Gastroesophageal sphincter (tissue), 4 donors: ENCODE data around the gene SAP25. TPM values are rescaled to one million over a fixed set of nuclear protein-coding genes. Genes with fewer than 3 reads are reported as not detected.

ENCODE experiments used
- ATAC-seq: fragments of 150-250 bp; one replicate; pipeline ENCODE4 v1.9.1; 2016; ENCODE audit warnings: mild to moderate bottlenecking, moderate library complexity
- H3K27ac ChIP-seq, 4 donors: fragments of 200-600 bp; sonication (generic) in 3 of 4; 1 replicate in 3 of 4; 2 replicates in 1 of 4; pipeline ENCODE4 v1.5.1; 2016 to 2019
- H3K27me3 ChIP-seq: fragments of 200-600 bp; sonication (generic); one replicate; pipeline ENCODE4 v1.5.1; 2019
- H3K36me3 ChIP-seq, 2 donors: fragments of 200-600 bp; sonication (generic); one replicate each; pipeline ENCODE4 v1.5.1; 2019; ENCODE audit warnings: control low read depth in 1 of 2
- H3K4me1 ChIP-seq, 3 donors: fragments of 200-600 bp; sonication (generic); 1 replicate in 2 of 3; 2 replicates in 1 of 3; pipeline ENCODE4 v1.5.1; 2016 to 2019; ENCODE audit warnings: control low read depth in 2 of 3
- H3K4me3 ChIP-seq, 2 donors: fragments of 200-600 bp; sonication (generic); one replicate each; pipeline ENCODE4 v1.5.1; 2019; ENCODE audit warnings: mild to moderate bottlenecking in 1 of 2, moderate library complexity in 1 of 2
- H3K9me3 ChIP-seq, 3 donors: fragments of 200-600 bp; sonication (generic); one replicate each; pipeline ENCODE4 v1.5.1; 2017 to 2019; ENCODE audit warnings: control low read depth in 2 of 3
- EP300 ChIP-seq: sonication (generic); formaldehyde crosslinking; IDR thresholded peaks from one replicate; pipeline ENCODE4 v1.6.1; 2017; ENCODE audit warnings: antibody characterized with exemption, mild to moderate bottlenecking
- POLR2A ChIP-seq, 2 donors: fragments of 450-650 bp; IDR thresholded peaks; one replicate each; pipeline ENCODE4 v1.6.1; 2017; ENCODE audit warnings: antibody characterized with exemption in 2 of 2, mild to moderate bottlenecking in 2 of 2, moderate library complexity in 1 of 2
- POLR2AphosphoS5 ChIP-seq: sonication (generic); formaldehyde crosslinking; IDR thresholded peaks from one replicate; pipeline ENCODE4 v1.6.1; 2017; ENCODE audit warnings: antibody characterized with exemption
- WGBS, 2 donors: methylation state at CpG; one replicate each; pipeline ENCODE4 v1.1.5; 2018; ENCODE audit warnings: low coverage in 1 of 2; 5-methylcytosine and 5-hydroxymethylcytosine counted together
- total RNA-seq, 4 donors: library from RNA; depleted of rRNA; stranded (reverse); fragments of >200 nt; gene quantifications; one replicate each; pipeline ENCODE4 v1.1.0, GENCODE V29; 2016
- TF ChIP-seq, protein P1 (sequence below), 4 experiments: fragments of 200-600 bp in 2 of 4; fragments of 450-650 bp in 2 of 4; sonication (generic) in 1 of 4; IDR thresholded peaks; one replicate each; pipeline ENCODE4 v1.5.1; 2017 to 2019; ENCODE audit warnings: antibody characterized with exemption in 4 of 4, mild to moderate bottlenecking in 2 of 4, moderate library complexity in 2 of 4

SAP25 gene
- total RNA-seq, 4 donors from 2014 or later: 5.6 TPM; not detected in 3

- TF ChIP-seq POLR2A (IDR thresholded peaks at IDR 0.05) (no peak), EP300 (no peak), POLR2AphosphoS5 (no peak)
- TF ChIP-seq, protein P1, sequence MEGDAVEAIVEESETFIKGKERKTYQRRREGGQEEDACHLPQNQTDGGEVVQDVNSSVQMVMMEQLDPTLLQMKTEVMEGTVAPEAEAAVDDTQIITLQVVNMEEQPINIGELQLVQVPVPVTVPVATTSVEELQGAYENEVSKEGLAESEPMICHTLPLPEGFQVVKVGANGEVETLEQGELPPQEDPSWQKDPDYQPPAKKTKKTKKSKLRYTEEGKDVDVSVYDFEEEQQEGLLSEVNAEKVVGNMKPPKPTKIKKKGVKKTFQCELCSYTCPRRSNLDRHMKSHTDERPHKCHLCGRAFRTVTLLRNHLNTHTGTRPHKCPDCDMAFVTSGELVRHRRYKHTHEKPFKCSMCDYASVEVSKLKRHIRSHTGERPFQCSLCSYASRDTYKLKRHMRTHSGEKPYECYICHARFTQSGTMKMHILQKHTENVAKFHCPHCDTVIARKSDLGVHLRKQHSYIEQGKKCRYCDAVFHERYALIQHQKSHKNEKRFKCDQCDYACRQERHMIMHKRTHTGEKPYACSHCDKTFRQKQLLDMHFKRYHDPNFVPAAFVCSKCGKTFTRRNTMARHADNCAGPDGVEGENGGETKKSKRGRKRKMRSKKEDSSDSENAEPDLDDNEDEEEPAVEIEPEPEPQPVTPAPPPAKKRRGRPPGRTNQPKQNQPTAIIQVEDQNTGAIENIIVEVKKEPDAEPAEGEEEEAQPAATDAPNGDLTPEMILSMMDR (IDR thresholded peaks at IDR 0.05): no peak
- WGBS, 2 donors: 12 to 22% methylated on average over 3 to 6 of the region's 10 CpGs
- no peaks in the 10 kb centered on the region for H3K36me3 ChIP-seq
- peak overlapping the region; percentile 5 to 87 (median 83) for H3K27ac ChIP-seq
- H3K4me3 ChIP-seq: peak overlapping the region; percentile 54 to 65
- no peaks in the 10 kb centered on the region for H3K27me3 ChIP-seq
- peaks cover 0 to 43% (median 14%) of the 10 kb centered on the region in 3 donors for H3K4me1 ChIP-seq
- no peaks in the 10 kb centered on the region for H3K9me3 ChIP-seq
- no peak for ATAC-seq
These were observed 30.0 kb upstream of the SAP25 start for GRCh38 chr7:100603726-100604027.

DNA sequence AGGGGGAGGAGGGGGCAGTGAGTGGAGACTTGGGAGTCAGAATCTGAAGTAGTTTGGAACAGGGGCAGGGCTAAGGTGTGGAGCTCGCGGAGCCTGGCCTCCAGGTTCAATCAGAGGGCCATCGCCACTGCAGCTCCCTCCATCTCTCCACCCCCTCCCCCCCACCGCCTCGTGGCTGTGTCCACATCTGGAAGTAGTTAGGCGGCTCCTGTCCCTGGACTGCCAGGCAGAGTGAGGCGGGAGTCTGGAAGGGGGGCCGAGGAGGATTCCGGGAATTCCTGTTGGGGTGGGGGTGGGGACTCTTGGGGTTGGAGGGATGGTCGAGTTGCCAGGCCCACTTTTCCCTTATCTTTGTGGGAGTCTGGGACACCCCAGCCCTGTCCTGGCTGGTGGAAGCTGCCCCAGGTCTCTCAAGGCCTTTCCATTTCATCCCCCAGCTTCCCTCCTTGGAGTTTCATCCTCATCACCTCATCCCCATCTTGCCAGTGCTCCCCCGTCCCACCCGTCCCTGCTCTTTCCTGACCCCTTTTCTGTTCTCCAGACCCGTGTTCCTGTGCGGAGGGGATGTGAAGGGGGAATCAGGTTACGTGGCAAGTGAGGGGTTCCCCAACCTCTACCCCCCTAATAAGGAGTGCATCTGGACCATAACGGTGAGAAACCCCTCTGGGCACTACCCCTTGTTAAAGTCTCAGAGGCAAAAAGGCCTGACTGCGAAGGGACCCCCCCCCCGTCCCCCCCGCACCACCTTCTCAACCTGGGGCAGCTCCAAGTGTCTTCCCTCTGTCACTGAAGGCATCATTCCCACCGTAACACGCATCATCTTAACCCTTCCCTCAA is 29.4 kb upstream of the SAP25 start:
- H3K27me3 ChIP-seq: no peaks in the 10 kb centered on the region
- no peak for TF ChIP-seq EP300
- peak; percentile 62 for TF ChIP-seq POLR2AphosphoS5
- no peak for TF ChIP-seq POLR2A (IDR thresholded peaks at IDR 0.05)
- peak; percentile 65 for ATAC-seq
- H3K9me3 ChIP-seq: no peaks in the 10 kb centered on the region
- peak overlapping the region in 1 of 2 donors; percentile 65 for H3K4me3 ChIP-seq
- WGBS, 2 donors: 32 to 35% methylated on average over 4 to 8 of the region's 21 CpGs
- no peaks in the 10 kb centered on the region for H3K36me3 ChIP-seq
- peaks cover 0 to 43% (median 14%) of the 10 kb centered on the region in 3 donors for H3K4me1 ChIP-seq
- peak overlapping the region in 3 of 4 donors; percentile 79 to 87 (median 87) for H3K27ac ChIP-seq

DNA sequence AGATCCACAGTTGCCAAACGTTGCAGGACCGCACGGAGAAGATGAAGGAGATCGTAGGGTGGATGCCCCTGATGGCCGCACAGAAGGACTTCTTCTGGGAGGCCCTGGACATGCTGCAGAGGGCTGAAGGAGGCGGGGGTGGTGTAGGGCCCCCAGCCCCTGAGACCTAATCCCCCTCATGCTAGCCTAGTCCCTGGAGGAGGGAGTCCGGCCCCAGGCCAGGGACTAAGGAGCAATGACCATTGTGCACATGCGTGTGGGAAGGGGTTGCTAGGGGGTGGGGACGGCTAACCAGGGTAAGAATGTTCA is 27.0 kb upstream of the SAP25 start:
- H3K27me3 ChIP-seq: no peaks in the 10 kb centered on the region
- ATAC-seq: no peak
- WGBS, 2 donors: 60 to 100% methylated on average over 1 to 6 of the region's 9 CpGs
- H3K36me3 ChIP-seq: no peaks in the 10 kb centered on the region
- no peak overlapping the region for H3K27ac ChIP-seq
- TF ChIP-seq, protein P1 (IDR thresholded peaks at IDR 0.05): no peak
- TF ChIP-seq POLR2A (IDR thresholded peaks at IDR 0.05) (no peak), POLR2AphosphoS5 (no peak), EP300 (no peak)
- no peak overlapping the region for H3K4me3 ChIP-seq
- peaks cover 0 to 38% (median 14%) of the 10 kb centered on the region in 3 donors for H3K4me1 ChIP-seq
- no peaks in the 10 kb centered on the region for H3K9me3 ChIP-seq

GRCh38 chr7:100599911-100600729 is 26.4 kb upstream of the SAP25 start:
- Histone ChIP-seq H3K4me3 (no peak overlapping the region), H3K9me3 (no peaks in the 10 kb centered on the region), H3K36me3 (no peaks in the 10 kb centered on the region), H3K27ac (no peak overlapping the region), H3K4me1 (peaks cover 0 to 33% (median 10%) of the 10 kb centered on the region in 3 donors), H3K27me3 (no peaks in the 10 kb centered on the region)
- ATAC-seq: no peak
- WGBS, 2 donors: 70% methylated on average over 2 of the region's 18 CpGs; no CpG with 5 or more reads in 1 of the 2 donors
- TF ChIP-seq EP300: no peak
- no peak for TF ChIP-seq POLR2AphosphoS5
- TF ChIP-seq, protein P1 (IDR thresholded peaks at IDR 0.05): no peak
- no peak for TF ChIP-seq POLR2A (IDR thresholded peaks at IDR 0.05)

GRCh38 chr7:100598425-100598824 is 24.7 kb upstream of the SAP25 start:
- H3K27me3 ChIP-seq: no peaks in the 10 kb centered on the region
- WGBS, 2 donors: 86% methylated on average over 4 of the region's 4 CpGs; no CpG with 5 or more reads in 1 of the 2 donors
- no peaks in the 10 kb centered on the region for H3K9me3 ChIP-seq
- H3K4me3 ChIP-seq: no peak overlapping the region
- TF ChIP-seq EP300 (no peak), POLR2A (IDR thresholded peaks at IDR 0.05) (no peak)
- no peak overlapping the region for H3K27ac ChIP-seq
- no peak for ATAC-seq
- peaks cover 0 to 21% (median 7%) of the 10 kb centered on the region in 3 donors for H3K4me1 ChIP-seq
- no peaks in the 10 kb centered on the region for H3K36me3 ChIP-seq
